Measurements from ENCODE around the gene PCDH1. TPM values are rescaled to one million over a fixed set of nuclear protein-coding genes. Genes with fewer than 3 reads are reported as not detected.

The PCDH1 gene
- total RNA-seq, 2 donors from 2014 or later: 97.3 to 105 TPM

DNA sequence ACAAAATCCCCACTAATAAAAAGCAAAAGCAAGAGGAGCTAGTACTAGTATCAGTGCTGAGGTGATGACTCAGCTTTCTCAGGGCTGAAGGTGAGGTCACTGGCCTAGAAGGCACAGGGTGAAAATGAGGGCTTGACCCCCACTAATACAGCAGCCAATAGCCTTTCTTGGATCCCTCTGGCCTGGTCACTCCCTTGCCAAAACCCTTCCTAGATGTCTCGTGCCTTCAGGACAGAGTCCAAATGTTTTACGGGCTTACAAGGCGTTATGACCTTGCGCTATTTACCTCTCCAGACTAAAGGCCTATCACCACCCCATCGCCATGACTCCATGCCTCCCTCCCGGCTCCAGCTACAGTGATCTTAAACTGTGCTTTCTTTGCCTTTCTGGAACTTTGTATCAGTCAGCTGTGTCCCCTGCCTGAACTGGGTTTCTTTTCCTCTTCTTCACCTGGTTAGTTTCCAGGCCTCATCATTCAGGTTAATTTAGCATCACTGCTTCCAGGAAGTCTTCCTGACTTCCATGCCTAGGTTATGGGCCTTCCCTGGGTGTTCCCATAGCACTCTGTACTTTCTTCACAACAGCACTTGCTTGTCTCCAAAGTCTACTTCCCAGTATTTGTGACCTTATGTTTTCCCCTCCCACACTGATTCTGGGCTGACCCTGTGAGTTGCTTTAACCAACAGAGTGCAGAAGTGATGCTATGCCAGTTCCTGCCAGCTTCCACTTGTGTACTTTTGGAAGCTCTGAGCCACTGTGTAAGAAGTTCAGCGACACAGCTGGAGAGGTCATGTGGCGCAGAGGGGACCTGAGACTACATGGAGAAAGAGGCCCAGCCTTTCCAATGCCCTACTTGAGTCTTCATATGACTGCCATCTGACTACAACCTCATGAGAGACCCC lies 41.3 kb upstream of the PCDH1 start:
- H3K36me3 ChIP-seq: no peaks in the 10 kb centered on the region
- TF ChIP-seq, protein P1, sequence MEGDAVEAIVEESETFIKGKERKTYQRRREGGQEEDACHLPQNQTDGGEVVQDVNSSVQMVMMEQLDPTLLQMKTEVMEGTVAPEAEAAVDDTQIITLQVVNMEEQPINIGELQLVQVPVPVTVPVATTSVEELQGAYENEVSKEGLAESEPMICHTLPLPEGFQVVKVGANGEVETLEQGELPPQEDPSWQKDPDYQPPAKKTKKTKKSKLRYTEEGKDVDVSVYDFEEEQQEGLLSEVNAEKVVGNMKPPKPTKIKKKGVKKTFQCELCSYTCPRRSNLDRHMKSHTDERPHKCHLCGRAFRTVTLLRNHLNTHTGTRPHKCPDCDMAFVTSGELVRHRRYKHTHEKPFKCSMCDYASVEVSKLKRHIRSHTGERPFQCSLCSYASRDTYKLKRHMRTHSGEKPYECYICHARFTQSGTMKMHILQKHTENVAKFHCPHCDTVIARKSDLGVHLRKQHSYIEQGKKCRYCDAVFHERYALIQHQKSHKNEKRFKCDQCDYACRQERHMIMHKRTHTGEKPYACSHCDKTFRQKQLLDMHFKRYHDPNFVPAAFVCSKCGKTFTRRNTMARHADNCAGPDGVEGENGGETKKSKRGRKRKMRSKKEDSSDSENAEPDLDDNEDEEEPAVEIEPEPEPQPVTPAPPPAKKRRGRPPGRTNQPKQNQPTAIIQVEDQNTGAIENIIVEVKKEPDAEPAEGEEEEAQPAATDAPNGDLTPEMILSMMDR (IDR thresholded peaks at IDR 0.05): no peak
- H3K27ac ChIP-seq: no peak overlapping the region
- H3K4me1 ChIP-seq: peaks cover 14% of the 10 kb centered on the region
- H3K9ac ChIP-seq (ENCODE audit: low read depth in 2 of 2, low read length in 2 of 2): no peak overlapping the region
- intact Hi-C loops (cut with DNase I): no loop called here
- no peaks in the 10 kb centered on the region for H3K9me3 ChIP-seq
- H3K4me3 ChIP-seq: no peak overlapping the region
- no peaks in the 10 kb centered on the region for H3K27me3 ChIP-seq
- DNase-seq: peak; percentile 58

DNA sequence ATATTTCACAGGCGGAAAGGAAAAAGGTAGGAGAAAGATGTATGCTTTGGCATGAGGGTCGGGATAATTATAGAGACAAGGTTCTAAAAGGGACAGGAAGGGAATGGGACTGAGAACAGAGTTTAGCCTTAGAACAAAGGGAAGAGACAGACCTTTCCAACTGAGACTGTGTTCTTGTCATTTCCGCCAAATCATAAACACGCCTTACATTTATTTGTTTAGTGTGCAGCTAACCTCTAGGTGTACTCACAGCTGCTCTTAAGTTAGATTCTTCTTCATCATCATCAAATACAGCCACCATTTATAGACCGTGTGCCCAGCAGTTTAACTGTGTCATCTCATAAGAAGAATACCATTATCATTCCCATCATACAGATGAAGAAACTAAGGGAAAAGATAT lies 39.5 kb upstream of the PCDH1 start:
- H3K36me3 ChIP-seq: no peaks in the 10 kb centered on the region
- H3K9ac ChIP-seq (ENCODE audit: low read depth in 2 of 2, low read length in 2 of 2): peak overlapping the region in 1 of 2 donors; percentile 47
- H3K9me3 ChIP-seq: no peaks in the 10 kb centered on the region
- TF ChIP-seq, protein P1 (IDR thresholded peaks at IDR 0.05): no peak
- H3K27me3 ChIP-seq: no peaks in the 10 kb centered on the region
- intact Hi-C loops (cut with DNase I): no loop called here
- DNase-seq: no peak
- H3K4me3 ChIP-seq: no peak overlapping the region
- peaks cover 17% of the 10 kb centered on the region for H3K4me1 ChIP-seq
- peak overlapping the region; percentile 24 for H3K27ac ChIP-seq

DNA sequence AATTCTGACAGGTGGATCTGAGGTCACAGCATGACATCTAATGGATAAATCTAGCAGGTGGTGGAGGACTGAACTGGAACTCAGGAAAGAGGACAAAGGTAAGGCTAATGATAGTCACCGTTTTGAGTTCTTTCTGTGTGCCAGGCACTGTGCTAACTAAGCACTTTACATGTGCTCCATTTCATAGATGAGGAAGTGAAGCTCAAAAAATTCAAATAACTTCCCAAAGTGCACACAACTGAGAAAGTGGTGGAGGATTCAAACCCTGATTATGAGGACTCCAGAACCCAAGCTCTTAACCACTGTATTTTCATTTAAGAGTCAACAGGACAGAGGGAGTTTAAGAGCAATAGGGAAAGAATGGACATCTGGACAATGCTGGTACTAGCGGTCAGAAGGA lies 38.3 kb upstream of the PCDH1 start:
- Histone ChIP-seq H3K4me1 (peaks cover 17% of the 10 kb centered on the region), H3K27ac (no peak overlapping the region), H3K27me3 (no peaks in the 10 kb centered on the region), H3K4me3 (no peak overlapping the region), H3K9ac (ENCODE audit: low read depth in 2 of 2, low read length in 2 of 2) (no peak overlapping the region), H3K36me3 (no peaks in the 10 kb centered on the region), H3K9me3 (no peaks in the 10 kb centered on the region)
- TF ChIP-seq, protein P1 (IDR thresholded peaks at IDR 0.05): no peak
- DNase-seq: no peak
- intact Hi-C loops (cut with DNase I): no loop called here

DNA sequence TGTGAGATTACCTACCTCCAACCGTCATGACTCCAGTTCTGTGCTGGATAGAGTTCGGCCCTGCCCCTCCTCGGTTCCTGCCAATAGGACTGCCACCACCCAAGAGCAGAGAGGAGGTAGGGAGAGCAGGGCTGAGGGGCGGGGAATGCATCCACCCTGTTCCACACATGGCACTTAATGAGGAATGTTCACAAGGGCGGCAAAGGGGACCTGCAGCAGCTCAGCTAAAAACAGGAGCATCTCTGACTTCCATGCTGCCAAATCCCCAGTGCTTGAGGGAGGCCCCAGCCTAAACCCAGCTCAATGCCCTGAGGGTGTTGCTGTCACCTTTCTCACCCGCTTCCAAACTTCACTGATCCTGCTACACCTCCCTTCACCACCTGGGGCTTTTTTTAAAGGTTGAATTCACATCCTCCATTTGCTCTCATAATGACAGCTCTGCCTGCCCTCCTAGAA lies 37.7 kb upstream of the PCDH1 start:
- DNase-seq: peak; percentile 42
- TF ChIP-seq, protein P1 (IDR thresholded peaks at IDR 0.05): no peak
- H3K9ac ChIP-seq (ENCODE audit: low read depth in 2 of 2, low read length in 2 of 2): no peak overlapping the region
- H3K4me3 ChIP-seq: no peak overlapping the region
- peaks cover 17% of the 10 kb centered on the region for H3K4me1 ChIP-seq
- H3K27ac ChIP-seq: no peak overlapping the region
- H3K27me3 ChIP-seq: no peaks in the 10 kb centered on the region
- H3K36me3 ChIP-seq: no peaks in the 10 kb centered on the region
- H3K9me3 ChIP-seq: no peaks in the 10 kb centered on the region
- intact Hi-C loops (cut with DNase I): no loop called here

DNA sequence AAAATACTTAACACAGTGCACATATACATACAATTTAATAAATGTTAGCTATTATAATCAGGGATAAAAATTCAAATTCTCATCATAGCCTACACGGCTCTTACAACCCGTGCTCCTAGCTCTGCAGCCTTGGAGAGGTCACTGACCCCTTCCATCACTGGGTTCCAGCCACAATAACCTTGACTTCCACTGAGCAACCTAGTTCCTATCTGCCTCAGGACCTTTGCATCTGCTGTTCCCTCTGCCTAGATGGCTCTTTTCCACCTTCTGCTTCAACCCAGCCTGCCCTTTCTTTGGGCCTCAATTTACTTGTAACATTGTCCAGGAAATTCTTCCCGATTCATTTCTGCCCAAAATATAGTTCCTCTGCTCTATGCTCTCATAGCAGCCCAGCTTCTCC lies 36.6 kb upstream of the PCDH1 start:
- intact Hi-C loops (cut with DNase I): no loop called here
- H3K27ac ChIP-seq: no peak overlapping the region
- H3K9ac ChIP-seq (ENCODE audit: low read depth in 2 of 2, low read length in 2 of 2): no peak overlapping the region
- H3K27me3 ChIP-seq: no peaks in the 10 kb centered on the region
- no peaks in the 10 kb centered on the region for H3K9me3 ChIP-seq
- peaks cover 17% of the 10 kb centered on the region for H3K4me1 ChIP-seq
- TF ChIP-seq, protein P1 (IDR thresholded peaks at IDR 0.05): no peak
- no peak overlapping the region for H3K4me3 ChIP-seq
- H3K36me3 ChIP-seq: no peaks in the 10 kb centered on the region
- DNase-seq: no peak
